GM19463 (cell line): ENCODE measurements around the gene MACC1.
"Not testable (repeated sequence)": the region's sequence is repeated elsewhere in the genome, so short reads cannot be mapped to it uniquely, and the experiment has no call there.

Source experiments
- ATAC-seq: cut with Tn5 transposase; IDR thresholded peaks from one replicate; pipeline ENCODE4 v1.9.1; 2021; ENCODE audit warnings: mild to moderate bottlenecking, moderate library complexity; ENCODE audit not compliant: unreplicated experiment

MACC1 gene

GRCh38 chr7:20208651-20209307 lies 8.4 kb downstream of the MACC1 start:
- ATAC-seq: no peak

DNA sequence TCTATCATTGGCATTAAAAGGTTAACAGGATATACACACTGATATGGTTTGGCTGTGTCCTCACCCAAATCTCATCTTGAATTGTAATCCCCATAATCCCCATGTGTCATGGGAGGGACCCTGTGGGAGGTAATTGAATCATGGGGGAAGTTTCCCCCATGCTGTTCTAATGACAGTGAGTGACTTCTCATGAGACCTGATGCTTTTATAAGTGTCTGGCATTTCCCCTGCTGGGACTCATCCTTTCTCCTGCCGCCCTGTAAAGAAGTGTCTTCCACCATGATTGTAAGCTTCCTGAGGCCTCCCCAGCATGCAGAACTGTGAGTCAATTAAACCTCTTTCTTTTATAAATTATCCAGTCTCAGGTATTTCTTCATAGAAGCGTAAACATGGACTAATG lies 9.4 kb downstream of the MACC1 start:
- not testable (repeated sequence) for ATAC-seq

GRCh38 chr7:20206104-20206896 lies 10.9 kb downstream of the MACC1 start:
- no peak for ATAC-seq

GRCh38 chr7:20203316-20203715 lies 13.9 kb downstream of the MACC1 start:
- no peak for ATAC-seq

DNA sequence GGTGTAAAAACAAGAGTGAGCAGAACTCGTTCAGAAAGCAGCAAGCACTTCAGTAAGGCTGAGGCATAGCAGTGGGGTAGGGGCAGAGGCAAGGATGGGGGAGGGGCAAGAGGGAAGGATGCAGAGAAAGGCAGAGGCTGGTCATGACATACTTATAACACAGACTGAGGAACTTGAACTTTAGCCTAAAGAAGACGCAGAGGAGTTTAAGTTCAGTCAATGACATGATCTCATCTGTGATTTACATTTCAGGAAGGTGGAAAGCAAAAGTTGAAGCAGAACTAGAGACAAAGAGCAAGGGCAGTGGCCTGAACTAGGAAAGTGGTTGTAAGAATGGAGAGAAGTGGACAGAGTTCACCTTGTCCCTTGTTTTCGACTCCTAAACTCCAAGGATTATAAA lies 15.8 kb downstream of the MACC1 start:
- peak; percentile 35 for ATAC-seq

DNA sequence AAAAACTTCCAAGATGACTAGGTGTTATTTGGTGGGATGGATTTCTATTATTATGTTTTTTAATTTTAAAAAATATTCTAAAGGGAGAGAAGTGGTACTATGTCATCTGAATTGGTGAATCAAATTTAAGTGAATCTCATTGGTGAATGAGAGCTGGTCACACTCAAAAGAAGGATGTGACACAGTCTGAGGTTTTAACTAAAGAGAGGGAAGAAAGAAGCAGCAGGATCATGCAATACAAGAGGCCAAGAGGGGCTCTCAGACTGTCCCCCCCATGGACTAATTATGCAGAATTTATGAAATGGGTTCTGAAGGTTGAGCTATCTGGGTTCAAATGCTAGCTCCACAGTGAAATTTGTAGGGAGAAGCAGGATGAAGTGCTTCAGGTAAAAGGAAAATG lies 16.2 kb downstream of the MACC1 start:
- no peak for ATAC-seq

- ATAC-seq: peak; percentile 22
Measured at GRCh38 chr7:20200361-20200760, 16.8 kb downstream of the MACC1 start.

DNA sequence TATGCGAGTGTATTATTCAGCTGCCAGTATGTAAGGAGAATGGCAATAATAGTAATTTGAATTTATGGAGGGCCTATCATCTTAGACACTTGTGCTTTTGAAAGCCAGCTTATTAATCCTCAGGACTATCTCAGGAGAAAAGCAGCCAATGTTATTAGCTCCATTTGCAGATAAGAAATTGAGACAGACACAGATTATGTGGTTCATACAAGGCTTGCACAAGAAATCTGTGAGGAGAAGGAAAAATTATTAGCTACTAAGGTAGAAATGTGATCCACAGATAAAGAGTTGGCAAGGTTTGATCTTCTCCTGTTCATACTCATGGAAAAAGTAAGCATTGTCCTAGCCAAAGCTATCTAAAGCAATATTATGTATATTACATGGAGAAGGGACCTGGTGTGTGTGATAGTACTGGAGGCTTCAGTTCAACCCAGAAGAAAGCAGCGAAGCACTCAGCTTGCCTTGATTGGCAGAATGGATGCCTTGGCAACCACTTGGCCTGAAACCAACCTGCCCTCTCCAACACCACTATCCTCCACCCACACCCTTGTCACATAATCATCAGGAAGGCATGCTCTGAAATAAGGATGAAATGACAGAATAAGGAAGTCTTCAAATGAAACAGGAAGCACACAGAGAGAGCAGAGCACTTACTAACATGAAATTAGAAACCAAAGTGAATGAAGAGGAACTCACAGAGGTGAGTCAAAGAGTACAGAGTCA lies 18.0 kb downstream of the MACC1 start:
- peak; percentile 80 for ATAC-seq

DNA sequence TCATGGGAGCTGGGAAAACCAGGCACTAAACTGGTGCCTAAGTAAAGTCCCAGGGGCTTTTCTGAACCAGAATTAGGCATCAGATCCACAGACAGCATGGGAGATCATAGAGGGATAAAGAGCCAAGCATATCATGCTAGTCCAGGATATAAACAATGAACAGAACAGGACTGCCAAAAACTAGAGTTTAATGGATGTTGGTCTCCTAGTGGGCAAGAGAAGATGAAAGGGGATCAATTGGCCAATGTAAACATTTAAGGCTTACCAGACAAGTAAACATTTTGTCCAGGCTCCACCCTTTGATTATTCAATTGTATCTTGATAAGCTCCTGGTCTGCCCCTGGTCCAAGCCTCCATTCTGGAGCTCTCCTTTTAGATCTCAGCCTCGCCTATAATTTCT lies 18.9 kb downstream of the MACC1 start:
- ATAC-seq: no peak

- no peak for ATAC-seq
Measured at GRCh38 chr7:20197837-20198236, 19.3 kb downstream of the MACC1 start.

DNA sequence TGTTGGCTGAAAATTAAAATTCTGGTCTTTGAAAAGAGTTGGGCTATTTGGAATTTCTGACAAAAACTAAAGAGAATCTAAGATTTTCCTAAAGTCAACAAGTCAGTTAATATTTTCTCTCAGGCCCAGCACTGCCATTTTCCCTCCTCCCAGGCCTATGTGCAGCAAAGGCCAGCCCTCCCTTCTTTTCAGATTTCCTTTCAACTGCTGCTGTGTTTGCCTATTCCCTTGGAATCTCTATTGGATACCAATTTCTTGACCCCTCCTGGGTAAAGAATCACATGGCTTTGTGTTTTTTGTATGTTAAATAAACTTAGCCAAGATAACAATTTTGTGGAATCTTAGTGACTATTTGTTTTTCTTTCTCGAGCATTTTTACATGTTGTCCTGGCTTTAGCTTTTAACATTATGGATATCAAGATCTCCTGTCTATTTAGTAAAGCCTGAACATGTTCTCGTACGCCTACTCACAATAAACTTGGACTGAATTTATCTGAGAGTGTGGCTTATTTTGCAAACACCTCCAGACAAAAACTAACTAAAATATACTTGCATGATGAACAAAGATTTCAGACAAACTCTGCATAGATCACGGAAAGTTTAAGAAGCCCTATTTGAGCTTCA lies 19.9 kb downstream of the MACC1 start:
- ATAC-seq: no peak

DNA sequence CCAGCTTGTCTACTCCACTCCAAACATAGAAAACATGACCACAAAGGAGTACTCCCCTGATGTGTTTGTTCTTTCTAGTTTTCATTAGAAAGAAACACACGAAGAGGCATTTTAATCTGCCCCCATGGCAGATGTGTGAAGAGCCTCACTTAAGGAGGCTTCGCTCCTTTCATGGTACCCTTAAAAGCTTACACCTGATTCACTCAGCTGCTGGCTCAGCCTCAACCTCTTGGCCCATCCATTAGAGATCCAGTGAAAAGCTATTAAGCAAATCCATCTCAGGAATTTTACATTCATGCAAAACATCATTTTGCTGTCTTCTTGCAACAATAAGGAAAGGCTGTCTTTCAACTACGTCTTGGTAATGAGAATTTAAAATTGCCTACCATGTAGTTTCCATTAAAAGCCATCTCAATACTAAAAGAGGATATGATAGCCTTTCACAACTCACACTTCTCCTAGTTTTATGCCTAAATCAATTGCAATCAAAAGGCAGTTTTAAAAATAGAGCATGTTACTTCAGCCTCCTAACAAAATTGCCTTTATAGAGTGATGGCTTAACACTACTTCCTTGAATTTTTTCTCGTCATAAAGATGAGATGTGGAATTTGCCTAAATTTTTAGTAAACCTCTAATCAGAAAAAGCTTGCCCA lies 22.7 kb downstream of the MACC1 start:
- ATAC-seq: no peak

- ATAC-seq: no peak
Measured at GRCh38 chr7:20193873-20194272, 23.3 kb downstream of the MACC1 start.

DNA sequence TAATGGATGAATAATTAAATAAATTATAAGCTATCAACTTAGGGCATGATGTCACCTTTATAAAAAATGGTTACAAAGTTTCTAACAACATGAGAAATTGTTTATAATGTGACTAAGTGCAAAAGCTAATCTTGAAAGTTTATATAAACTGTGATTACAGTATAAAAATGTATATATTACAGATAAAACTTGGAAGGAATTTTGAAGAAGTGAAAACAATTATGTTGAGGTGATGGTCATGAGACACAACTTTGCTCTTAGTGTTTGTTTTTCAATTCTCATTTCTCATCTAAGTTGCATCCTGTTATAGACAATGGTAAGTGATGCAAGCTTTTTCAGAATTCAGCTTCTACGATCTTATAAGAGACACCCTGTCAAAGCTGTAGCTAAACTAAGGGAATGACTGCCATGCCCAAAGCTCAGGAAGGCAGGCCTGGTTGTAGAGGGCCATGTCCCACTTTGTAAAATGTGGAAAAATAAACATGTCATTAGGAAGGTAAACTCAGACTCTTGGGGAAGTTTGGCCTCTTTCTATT lies 23.9 kb downstream of the MACC1 start:
- peak; percentile 78 for ATAC-seq

DNA sequence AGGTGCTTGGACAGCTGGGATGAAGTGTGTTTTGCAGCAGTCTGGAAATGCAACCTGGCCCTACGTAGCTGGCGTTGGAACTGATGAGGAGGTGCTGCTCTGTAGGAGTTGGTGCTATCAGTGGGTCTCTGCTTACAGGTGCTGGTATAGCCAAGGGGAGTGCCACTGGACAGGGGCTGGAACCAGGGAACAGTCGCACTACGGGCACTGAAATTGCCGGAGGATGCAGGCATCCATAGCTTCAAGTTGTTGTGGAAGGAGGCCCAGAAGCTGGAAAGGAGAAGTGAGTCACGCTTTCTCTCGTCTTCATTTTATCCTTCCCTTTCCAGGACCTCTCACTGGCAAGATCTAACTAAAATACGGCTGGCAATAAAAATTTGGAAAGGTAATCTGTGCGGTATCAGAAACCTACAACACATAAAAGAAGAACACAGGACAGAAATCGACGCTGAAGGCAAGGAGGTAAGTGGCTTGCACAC lies 25.8 kb downstream of the MACC1 start:
- ATAC-seq: no peak

- no peak for ATAC-seq
Measured at GRCh38 chr7:20190560-20191390, 26.4 kb downstream of the MACC1 start.

DNA sequence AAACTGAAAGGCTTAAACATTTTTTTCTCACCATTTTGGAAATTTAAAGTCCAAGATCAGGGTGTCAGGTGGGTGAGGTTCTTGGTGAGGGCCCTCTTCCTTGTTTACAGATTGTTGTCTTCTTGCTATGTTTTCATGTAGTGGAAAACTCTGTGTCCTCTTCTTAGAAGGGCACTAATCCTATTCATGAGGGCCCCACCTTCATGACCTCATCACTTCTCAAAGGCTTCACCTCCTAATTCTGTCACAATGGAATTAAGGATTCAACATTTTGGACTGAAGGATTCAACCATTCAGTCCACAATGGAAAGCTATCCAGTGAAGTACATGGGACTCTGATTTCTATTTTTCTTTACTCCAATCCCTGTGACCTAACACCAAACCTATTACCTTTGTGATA lies 27.3 kb downstream of the MACC1 start:
- ATAC-seq: no peak

- no peak for ATAC-seq
Measured at GRCh38 chr7:20188567-20188966, 28.6 kb downstream of the MACC1 start.

DNA sequence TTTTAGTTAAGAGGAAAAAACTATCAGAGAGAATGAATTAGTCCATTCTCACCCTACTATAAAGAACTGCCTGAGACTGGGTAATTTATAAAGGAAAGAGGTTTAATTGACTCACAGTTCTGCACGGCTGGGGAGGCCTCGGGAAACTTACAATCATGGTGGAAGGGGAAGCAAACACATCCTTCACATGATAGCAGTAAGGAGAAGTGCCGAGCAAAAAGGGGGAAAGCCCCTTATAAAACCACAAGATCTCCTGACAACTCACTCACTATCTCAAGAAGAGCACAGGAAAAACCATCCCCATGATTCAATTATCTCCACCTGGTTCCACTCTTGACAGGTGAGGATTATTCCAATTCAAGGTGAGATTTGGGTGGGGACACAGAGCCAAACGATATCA lies 29.3 kb downstream of the MACC1 start:
- not testable (repeated sequence) for ATAC-seq

DNA sequence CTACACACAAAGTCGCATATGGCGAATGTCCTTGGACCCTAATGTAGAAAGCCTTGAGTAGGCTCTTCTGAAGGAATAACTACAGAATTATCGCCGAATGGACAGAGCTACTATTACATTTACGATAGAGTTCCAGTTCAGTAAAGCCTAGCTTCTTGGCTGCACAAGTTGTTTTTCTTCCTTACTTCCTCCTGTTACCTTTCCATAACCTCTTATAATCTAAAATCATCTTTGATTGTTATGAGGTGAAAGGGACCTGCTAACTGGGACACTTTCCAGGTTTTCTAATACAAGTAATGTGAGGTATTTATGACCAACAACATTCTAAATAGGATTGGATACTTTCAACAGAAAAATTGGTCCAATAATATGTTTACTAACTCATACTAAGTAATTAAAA lies 31.2 kb downstream of the MACC1 start:
- ATAC-seq: no peak
